AG10803 (cell line): Measurements from ENCODE around the gene CHD9.

Source experiments
- DNase-seq: peaks from one replicate; pipeline ENCODE4 v3.0.0; 2010; ENCODE audit warnings: low read depth
- H3K4me3 ChIP-seq: 2 replicates; pipeline ENCODE4 v1.5.1; 2011; ENCODE audit warnings: mild to moderate bottlenecking, low read length, control low read depth
- TF ChIP-seq, protein P1 (sequence below): conservative IDR thresholded peaks from 2 replicates; pipeline ENCODE4 v1.5.1; 2011; ENCODE audit warnings: mild to moderate bottlenecking, low read length, control low read depth, inconsistent platforms

The CHD9 gene

GRCh38 chr16:53090591-53091411, 36.0 kb downstream of the CHD9 start:
- TF ChIP-seq, protein P1, sequence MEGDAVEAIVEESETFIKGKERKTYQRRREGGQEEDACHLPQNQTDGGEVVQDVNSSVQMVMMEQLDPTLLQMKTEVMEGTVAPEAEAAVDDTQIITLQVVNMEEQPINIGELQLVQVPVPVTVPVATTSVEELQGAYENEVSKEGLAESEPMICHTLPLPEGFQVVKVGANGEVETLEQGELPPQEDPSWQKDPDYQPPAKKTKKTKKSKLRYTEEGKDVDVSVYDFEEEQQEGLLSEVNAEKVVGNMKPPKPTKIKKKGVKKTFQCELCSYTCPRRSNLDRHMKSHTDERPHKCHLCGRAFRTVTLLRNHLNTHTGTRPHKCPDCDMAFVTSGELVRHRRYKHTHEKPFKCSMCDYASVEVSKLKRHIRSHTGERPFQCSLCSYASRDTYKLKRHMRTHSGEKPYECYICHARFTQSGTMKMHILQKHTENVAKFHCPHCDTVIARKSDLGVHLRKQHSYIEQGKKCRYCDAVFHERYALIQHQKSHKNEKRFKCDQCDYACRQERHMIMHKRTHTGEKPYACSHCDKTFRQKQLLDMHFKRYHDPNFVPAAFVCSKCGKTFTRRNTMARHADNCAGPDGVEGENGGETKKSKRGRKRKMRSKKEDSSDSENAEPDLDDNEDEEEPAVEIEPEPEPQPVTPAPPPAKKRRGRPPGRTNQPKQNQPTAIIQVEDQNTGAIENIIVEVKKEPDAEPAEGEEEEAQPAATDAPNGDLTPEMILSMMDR, result no peak
- DNase-seq, result peak; percentile 99
- peak overlapping the region; percentile 40 for H3K4me3 ChIP-seq

- peak; percentile 91 for DNase-seq
- TF ChIP-seq, protein P1, result no peak
- H3K4me3 ChIP-seq, result peak overlapping the region; percentile 40
These were observed 36.8 kb downstream of the CHD9 start for GRCh38 chr16:53091466-53092211.

- no peak for DNase-seq
- no peak overlapping the region for H3K4me3 ChIP-seq
- TF ChIP-seq, protein P1, result no peak
These were observed 37.5 kb downstream of the CHD9 start for GRCh38 chr16:53092284-53092683.

DNA sequence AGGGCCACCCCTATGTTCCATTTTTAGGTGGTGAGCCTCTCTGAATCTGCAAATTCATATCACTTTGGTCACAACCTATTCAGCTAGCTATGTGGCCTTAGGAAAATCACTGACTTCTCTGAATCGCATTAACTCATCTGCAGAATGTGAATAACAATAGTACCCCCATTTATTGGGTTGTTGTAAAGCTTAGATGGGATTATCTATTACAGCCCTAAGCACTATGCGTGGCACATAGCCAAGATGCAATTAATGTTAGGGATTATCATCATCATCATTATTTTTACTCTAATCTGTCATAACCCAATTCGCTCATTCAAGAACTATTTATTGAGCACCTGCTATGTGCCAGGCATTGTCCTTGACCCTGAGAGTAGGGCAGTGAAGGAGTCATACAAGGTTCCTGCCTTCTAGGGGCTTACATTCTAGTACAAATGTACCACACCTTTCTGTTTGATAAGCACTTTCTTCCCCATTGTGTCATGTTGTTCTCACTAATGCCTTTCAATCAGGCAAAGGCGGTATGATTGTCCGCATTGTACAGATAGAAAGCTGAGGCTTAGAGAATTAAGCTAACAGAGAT, 38.5 kb downstream of the CHD9 start:
- DNase-seq, result no peak
- TF ChIP-seq, protein P1, result no peak
- H3K4me3 ChIP-seq, result no peak overlapping the region

- DNase-seq, result no peak
- TF ChIP-seq, protein P1, result no peak
- H3K4me3 ChIP-seq, result no peak overlapping the region
These were observed 39.3 kb downstream of the CHD9 start for GRCh38 chr16:53094013-53094630.

DNA sequence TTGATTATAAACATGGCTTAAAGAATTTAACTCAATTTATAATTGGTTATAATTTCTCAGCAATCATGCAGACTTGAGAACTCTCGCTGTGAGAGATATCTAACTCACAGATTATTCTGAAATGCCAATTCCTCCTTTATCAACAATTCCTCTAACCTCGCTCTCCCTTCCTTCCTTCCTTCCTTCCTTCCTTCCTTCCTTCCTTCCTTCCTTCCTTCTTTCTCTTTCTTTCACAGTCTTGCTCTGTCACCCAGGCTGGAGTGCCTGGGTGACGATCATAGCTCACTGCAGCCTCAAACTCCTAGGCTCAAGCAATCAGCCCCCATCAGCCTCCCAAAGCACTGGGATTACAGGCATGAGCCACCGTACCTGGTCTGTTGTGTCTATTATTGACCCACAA, 42.4 kb downstream of the CHD9 start:
- DNase-seq, result no peak
- TF ChIP-seq, protein P1, result no peak

More for the DNA sequence above, 42.4 kb downstream of the CHD9 start:
- no peak overlapping the region for H3K4me3 ChIP-seq
